SK-N-SH (cell line): ENCODE data around the gene MPIG6B.

Experiments used
- CTCF ChIP-seq: fragments of 200-600 bp; sonication (generic); IDR thresholded peaks from 2 replicates; pipeline ENCODE4 v1.6.1; 2017; ENCODE audit warnings: antibody characterized with exemption, mild to moderate bottlenecking, moderate library complexity
- EP300 ChIP-seq, 2 experiments: IDR thresholded peaks; 2 replicates each; pipeline versions ENCODE4 v1.4.0 to v1.6.1; 2012; ENCODE audit warnings: borderline replicate concordance in 1 of 2, low read depth in 1 of 2, low read length in 1 of 2
- PBX3 ChIP-seq: IDR thresholded peaks from 2 replicates; pipeline ENCODE4; 2012
- REST ChIP-seq: IDR thresholded peaks from 2 replicates; pipeline ENCODE4 v1.6.1; 2012; ENCODE audit warnings: mild to moderate bottlenecking, low read depth, low read length, moderate library complexity
- TAF1 ChIP-seq: IDR thresholded peaks from 2 replicates; pipeline ENCODE4 v1.6.1; 2012; ENCODE audit warnings: low read depth, mild to moderate bottlenecking, low read length, moderate library complexity, borderline replicate concordance

- no peak for TF ChIP-seq PBX3
- TF ChIP-seq EP300 (IDR thresholded peaks at IDR 0.05; ENCODE audit: borderline replicate concordance in 1 of 2, low read depth in 1 of 2, low read length in 1 of 2): no peak
- TF ChIP-seq CTCF: no peak
- no peak for TF ChIP-seq TAF1
- TF ChIP-seq REST: no peak
Measured at GRCh38 chr6:31718265-31718664, 4.9 kb upstream of the MPIG6B start.
